Kidney tubule cell (primary cell): ENCODE data around the gene ATG12.

Experiments
- DNase-seq: peaks from one replicate; pipeline ENCODE4 v3.0.0-alpha.2; 2018; ENCODE audit warnings: low spot score

Gene ATG12

DNA sequence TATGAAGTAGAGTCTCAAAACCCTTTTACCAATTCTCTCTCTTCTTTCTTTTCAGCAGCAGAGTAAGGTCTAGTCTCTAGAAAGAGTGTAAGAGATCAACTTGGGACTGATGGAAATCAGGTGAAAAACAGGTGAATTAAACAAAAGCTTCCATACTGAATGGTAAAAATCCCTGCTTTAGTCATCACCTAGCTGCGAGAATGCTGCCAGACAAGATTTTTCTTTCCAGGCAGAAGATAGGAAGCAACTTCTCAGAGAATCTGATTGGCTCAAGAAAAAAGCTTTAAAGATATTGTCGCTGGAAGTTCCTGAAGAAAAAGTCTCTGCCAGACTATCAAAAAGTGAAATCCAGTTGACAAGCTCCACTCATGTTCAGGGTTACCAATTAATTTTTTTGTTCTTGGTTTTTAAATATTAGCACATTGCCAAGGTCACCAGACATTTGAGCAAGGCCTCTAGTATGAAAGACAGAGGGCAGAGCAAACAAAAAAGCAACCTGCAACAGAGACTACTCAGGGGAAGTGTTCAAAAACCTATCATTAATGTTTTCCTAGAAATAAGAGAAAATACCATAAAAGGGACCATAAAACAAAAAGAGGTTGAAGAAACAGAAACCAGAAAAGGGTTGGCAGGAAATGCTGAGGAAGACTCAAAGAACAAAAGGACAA is 34.2 kb downstream of the ATG12 start:
- DNase-seq: no peak

DNA sequence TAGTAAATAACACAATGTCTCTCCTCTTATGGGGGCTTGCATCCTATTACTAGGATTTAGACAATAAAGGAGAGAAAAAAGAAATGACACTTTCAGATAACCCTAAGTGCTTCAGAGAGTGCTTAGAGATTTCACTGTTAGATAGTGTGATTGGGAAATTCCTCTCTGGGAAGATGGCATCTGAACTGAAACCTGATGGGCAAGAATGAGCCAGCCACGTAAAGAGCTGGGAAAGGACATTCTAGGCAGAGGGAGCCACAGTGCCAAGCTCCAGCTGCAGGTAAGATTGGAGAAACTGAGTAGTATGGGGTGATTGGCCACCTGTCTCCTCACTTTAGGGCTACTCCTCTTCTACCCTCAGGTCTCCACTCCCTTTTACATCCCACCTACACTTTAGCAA is 39.4 kb downstream of the ATG12 start:
- no peak for DNase-seq

DNA sequence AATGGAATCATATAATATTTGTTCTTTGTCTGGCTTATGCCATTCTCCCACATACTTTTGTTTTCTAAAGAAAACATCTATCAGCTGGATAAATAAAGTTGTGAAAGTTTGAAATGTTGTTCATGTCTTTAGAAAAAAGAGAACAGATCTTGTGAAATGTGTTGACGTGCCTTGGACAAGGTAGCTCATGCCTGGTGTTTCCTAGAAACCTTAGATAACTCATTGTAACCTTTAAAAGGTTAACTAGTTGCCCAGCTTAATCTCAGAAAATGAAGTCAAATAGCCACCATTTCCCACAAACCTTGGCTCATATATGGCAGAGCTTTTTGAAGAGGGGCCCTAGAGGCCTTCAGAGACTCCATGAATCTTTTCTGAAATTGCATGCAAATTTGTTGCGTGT is 40.2 kb downstream of the ATG12 start:
- DNase-seq: no peak

DNA sequence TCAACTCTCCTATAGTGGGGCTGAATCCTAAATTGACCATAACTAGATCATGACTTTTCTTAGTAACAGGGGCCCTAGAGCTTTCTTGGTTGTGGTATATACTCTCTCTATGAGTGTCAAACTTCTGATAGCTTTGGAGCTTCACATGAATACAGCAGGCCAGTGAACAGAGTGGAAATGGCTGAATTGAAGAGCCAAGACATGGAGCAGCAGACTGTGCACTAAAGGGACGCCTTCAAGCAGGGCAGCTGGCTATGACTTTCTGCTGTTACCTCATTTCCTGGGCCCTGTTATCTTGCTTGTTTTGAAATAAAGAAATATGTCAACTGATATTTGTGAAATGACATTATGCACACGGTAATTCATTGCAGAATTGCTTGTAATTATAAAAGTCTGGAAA is 41.3 kb downstream of the ATG12 start:
- DNase-seq: no peak

DNA sequence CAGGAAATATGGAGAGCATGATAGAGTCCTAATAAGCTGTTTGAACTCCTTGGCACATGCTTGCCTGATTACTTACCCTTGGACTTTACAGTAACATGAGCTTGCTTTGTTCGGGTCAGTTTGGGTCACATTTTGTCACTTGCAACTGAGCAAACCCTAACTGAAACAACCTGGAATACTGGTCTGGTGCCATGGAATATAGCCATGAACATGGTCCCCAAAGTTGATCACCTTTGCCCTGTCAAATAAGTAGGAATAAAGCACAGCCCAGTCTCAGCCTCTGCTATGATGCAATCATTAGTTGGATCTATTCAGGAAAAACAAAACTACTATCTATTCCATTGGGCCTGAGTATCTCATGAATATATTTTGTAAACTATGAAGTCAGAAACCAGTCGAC is 43.1 kb downstream of the ATG12 start:
- no peak for DNase-seq

DNA sequence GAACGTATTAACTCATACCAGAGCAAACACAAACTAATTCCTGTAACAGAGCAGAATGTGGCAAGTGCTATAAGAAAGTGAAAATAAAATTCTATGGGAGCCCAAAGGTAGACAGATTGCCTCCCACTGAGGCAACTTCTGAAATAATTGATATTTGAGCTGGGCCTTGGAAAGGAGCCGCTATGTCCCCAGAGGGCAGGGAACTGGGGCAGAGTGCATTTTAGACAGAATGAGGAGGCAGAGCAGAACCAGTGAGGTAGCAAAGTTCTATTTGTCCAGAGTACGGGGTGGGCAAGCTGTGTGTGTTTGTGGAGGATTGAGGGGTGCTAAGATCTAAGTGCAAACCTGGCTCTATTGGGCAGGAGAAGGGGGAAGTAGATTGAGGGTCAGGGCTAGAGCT is 44.7 kb downstream of the ATG12 start:
- DNase-seq: no peak

DNA sequence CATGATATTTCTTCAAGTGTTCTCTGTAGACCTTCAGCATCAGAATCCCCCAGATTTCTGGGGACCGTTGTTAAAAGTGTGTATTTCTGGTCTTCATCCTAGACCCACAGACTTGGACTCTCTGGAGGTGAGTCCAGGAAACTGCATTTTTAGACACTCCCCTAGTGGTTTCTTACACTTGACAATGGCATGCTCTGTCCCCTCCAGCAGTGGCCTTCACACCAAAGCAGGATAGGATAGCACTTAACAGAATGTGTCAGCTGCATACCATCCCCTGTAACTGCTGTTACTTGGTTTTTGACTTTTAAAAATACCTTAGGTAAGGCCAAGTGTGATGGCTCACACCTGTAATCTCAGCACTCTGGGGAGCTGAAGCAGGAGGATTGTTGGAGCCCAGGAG is 45.7 kb downstream of the ATG12 start:
- DNase-seq: peak; percentile 20

DNA sequence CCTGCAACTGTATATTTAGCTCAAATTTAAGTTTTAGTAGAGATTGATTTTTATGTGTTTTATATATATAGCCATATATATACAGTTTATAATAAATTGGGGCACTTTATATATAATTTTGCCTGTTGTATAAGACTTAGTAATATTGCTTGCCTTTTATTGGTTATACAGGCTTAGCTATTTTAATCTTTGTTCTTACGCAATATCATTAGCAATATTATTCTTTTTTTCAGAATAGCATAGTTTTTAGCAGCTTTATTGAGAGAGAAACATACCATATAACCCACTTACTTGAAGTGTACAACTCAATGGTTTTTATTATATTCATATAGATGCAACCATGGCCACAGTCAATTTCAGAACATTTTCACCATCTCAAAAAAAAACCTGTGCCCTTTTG is 52.9 kb downstream of the ATG12 start:
- no peak for DNase-seq

DNA sequence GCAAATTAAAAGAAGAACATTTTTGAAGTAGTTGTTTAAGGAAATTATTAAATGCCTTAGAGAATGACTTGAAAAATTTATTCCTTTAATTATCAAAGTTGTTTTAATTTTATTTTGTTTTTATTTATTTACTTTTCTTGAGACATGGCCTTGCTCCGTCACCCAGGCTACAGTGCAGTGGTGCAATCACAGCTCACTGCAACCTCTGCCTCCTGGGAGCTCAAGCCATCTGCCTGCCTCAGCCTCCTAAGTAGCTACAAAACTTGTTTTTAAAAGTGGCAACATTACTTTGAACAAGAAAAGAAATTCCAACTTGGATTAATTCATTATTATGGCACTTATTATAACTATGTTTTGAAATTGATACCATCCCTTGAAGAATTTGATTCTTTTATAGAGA is 53.9 kb downstream of the ATG12 start:
- no peak for DNase-seq

DNA sequence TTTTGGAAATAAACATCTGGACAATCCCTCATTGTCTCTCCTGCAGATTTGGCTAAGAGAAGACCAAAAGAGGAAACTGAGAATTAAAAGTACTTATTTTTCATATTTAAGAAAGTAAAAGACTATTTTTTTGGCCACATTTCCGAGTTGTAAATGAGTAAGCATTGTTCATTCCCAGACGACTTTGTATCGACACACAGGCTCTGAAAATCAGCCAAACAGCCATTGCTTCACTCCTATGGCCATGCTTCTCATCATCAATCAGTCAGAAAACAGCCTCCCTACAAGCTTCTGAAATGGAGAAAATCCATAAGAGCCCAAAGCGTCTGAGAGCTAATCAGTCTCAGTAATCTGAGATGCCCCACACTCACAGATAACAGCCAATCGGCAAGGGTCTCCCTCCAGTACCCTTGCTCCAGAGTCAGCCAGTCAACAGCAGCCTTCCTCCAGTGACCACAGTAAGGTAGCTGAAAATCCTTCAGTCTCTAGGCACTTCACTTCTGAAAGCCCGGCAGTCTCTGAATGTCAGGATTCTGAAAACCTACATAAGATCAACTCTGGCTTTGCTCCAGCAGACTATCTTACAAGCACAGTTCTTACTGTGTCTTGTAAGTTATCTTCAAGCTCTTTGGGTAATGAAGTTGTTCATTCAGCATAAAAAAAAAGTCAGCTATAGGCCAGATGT is 55.8 kb downstream of the ATG12 start:
- DNase-seq: no peak

DNA sequence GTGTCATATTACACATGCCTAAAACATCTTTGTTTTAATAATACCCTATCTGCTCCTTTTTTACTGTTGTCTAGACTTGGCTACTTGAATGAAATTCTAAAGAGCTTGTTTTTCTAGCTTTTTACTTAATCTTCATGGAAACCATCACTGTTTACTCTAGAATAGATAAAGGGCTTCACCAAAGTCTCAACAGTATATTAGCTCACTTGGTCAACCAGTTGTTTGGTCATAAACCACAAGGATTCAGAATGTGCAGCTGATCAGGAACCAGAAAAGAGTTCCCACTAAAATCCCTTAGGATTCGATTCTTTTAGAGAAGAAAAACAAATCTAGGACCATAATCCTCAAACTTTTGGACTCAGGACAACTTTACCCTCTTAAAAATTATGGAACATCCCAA is 62.9 kb downstream of the ATG12 start:
- no peak for DNase-seq
